Measurements from ENCODE around the gene PIP4K2A. TPM values are rescaled to one million over a fixed set of nuclear protein-coding genes. Genes with fewer than 3 reads are reported as not detected.

Gene PIP4K2A
- total RNA-seq, 2 donors from 2014 or later: 15.0 to 17.8 TPM

GRCh38 chr10:22550732-22551131 is 163.6 kb downstream of the PIP4K2A start:
- Histone ChIP-seq H3K9ac (ENCODE audit: extremely low read depth, low read length, poor library complexity, severe bottlenecking) (no peak overlapping the region), H3K4me3 (ENCODE audit: low read length) (no peak overlapping the region), H3K27ac (ENCODE audit: low read depth, low read length) (no peak overlapping the region), H3K4me1 (ENCODE audit: control insufficient read depth, insufficient read depth, low read length) (no peaks in the 10 kb centered on the region), H3K27me3 (ENCODE audit: control insufficient read depth, insufficient read depth, low read length, poor library complexity, severe bottlenecking) (no peaks in the 10 kb centered on the region), H3K36me3 (ENCODE audit: control insufficient read depth, insufficient read depth, low read length) (no peaks in the 10 kb centered on the region), H3K9me3 (ENCODE audit: control insufficient read depth, low read length) (no peaks in the 10 kb centered on the region)
- peaks cover 9% of the 10 kb centered on the region for H3K36me3 Mint-ChIP-seq (ENCODE audit: low read depth)
- TF ChIP-seq CTCF (conservative IDR thresholded peaks at IDR 0.05): peak; percentile 88
- no peak overlapping the region for H3K4me3 Mint-ChIP-seq
- H3K27me3 Mint-ChIP-seq (ENCODE audit: insufficient read depth): no peaks in the 10 kb centered on the region
- no peaks in the 10 kb centered on the region for H3K9me3 Mint-ChIP-seq
- peaks cover 26% of the 10 kb centered on the region for H3K4me1 Mint-ChIP-seq
- WGBS, 2 experiments (ENCODE audit: insufficient coverage in 1 of 2, insufficient read length in 1 of 2): 50 to 100% methylated on average over 1 to 6 of the region's 6 CpGs
- H3K27ac Mint-ChIP-seq: no peak overlapping the region
- DNase-seq: peak; percentile 88

GRCh38 chr10:22548344-22548743 is 166.0 kb downstream of the PIP4K2A start:
- Histone ChIP-seq H3K4me3 (ENCODE audit: low read length) (no peak overlapping the region), H3K4me1 (ENCODE audit: control insufficient read depth, insufficient read depth, low read length) (no peaks in the 10 kb centered on the region), H3K9ac (ENCODE audit: extremely low read depth, low read length, poor library complexity, severe bottlenecking) (no peak overlapping the region), H3K27ac (ENCODE audit: low read depth, low read length) (no peak overlapping the region), H3K27me3 (ENCODE audit: control insufficient read depth, insufficient read depth, low read length, poor library complexity, severe bottlenecking) (no peaks in the 10 kb centered on the region), H3K9me3 (ENCODE audit: control insufficient read depth, low read length) (no peaks in the 10 kb centered on the region), H3K36me3 (ENCODE audit: control insufficient read depth, insufficient read depth, low read length) (no peaks in the 10 kb centered on the region)
- no peaks in the 10 kb centered on the region for H3K9me3 Mint-ChIP-seq
- H3K4me1 Mint-ChIP-seq: peaks cover 24% of the 10 kb centered on the region
- no peak for DNase-seq
- WGBS, 2 experiments (ENCODE audit: insufficient coverage in 1 of 2, insufficient read length in 1 of 2): 100% methylated on average over 1 of the region's 1 CpG
- no peak for TF ChIP-seq CTCF (conservative IDR thresholded peaks at IDR 0.05)
- peaks cover 11% of the 10 kb centered on the region for H3K36me3 Mint-ChIP-seq (ENCODE audit: low read depth)
- no peak overlapping the region for H3K4me3 Mint-ChIP-seq
- H3K27me3 Mint-ChIP-seq (ENCODE audit: insufficient read depth): no peaks in the 10 kb centered on the region
- no peak overlapping the region for H3K27ac Mint-ChIP-seq

DNA sequence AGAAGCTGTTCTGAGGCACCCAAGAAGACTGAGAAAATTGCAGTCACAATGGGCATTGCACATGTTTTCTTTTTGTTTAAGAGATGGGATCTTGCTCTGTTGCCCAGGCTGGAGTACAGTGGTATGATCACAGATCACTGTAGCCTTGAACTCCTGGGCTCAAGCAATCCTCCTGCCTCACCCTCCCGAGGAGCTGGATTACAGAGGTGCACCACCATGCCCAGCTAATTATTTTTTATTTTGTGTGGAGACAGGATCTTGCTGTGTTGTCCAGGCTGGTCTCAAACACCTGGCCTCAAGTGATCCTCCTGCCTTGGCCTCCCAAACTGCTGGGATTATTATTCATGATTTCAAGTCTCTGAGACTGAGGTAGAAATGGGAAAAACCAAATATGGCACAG is 168.7 kb downstream of the PIP4K2A start:
- Histone ChIP-seq H3K4me1 (ENCODE audit: control insufficient read depth, insufficient read depth, low read length) (no peaks in the 10 kb centered on the region), H3K9ac (ENCODE audit: extremely low read depth, low read length, poor library complexity, severe bottlenecking) (no peak overlapping the region), H3K36me3 (ENCODE audit: control insufficient read depth, insufficient read depth, low read length) (peaks cover 8% of the 10 kb centered on the region), H3K9me3 (ENCODE audit: control insufficient read depth, low read length) (no peaks in the 10 kb centered on the region), H3K27ac (ENCODE audit: low read depth, low read length) (no peak overlapping the region), H3K27me3 (ENCODE audit: control insufficient read depth, insufficient read depth, low read length, poor library complexity, severe bottlenecking) (no peaks in the 10 kb centered on the region), H3K4me3 (ENCODE audit: low read length) (no peak overlapping the region)
- DNase-seq: no peak
- no peak for TF ChIP-seq CTCF (conservative IDR thresholded peaks at IDR 0.05)
- Mint-ChIP-seq H3K27ac (no peak overlapping the region), H3K9me3 (no peaks in the 10 kb centered on the region), H3K27me3 (ENCODE audit: insufficient read depth) (no peaks in the 10 kb centered on the region), H3K4me1 (peaks cover 3% of the 10 kb centered on the region), H3K36me3 (ENCODE audit: low read depth) (peaks cover 23% of the 10 kb centered on the region), H3K4me3 (no peak overlapping the region)
- 89% methylated on average over 1 of the region's 1 CpG; no CpG with 5 or more reads in 1 of the 2 experiments for WGBS, 2 experiments (ENCODE audit: insufficient coverage in 1 of 2, insufficient read length in 1 of 2)
